Ishikawa (cell line): ENCODE data around the gene KRT33A.

Experiments
- CEBPB ChIP-seq: IDR thresholded peaks from 2 replicates; pipeline ENCODE4 v1.6.1; 2012
- CREB1 ChIP-seq: IDR thresholded peaks from 2 replicates; pipeline ENCODE4 v1.6.1; 2012; ENCODE audit warnings: low read depth
- EGR1 ChIP-seq: IDR thresholded peaks from 2 replicates; pipeline ENCODE4 v1.6.1; 2012
- EP300 ChIP-seq: IDR thresholded peaks from 2 replicates; pipeline ENCODE4 v1.6.1; 2012; ENCODE audit warnings: borderline replicate concordance
- FOXM1 ChIP-seq: IDR thresholded peaks from 2 replicates; pipeline ENCODE4 v1.6.1; 2012; ENCODE audit warnings: low read depth, borderline replicate concordance
- MAX ChIP-seq: IDR thresholded peaks from 2 replicates; pipeline ENCODE4 v1.6.1; 2012
- NFIC ChIP-seq: IDR thresholded peaks from 2 replicates; pipeline ENCODE4 v1.6.1; 2012
- RAD21 ChIP-seq: IDR thresholded peaks from 2 replicates; pipeline ENCODE4 v1.6.1; 2012; ENCODE audit warnings: low read depth
- TAF1 ChIP-seq: IDR thresholded peaks from 2 replicates; pipeline ENCODE4 v1.6.1; 2012; ENCODE audit warnings: low read depth, mild to moderate bottlenecking
- TCF12 ChIP-seq: IDR thresholded peaks from 2 replicates; pipeline ENCODE4 v1.6.1; 2012; ENCODE audit warnings: low read depth
- TEAD4 ChIP-seq: IDR thresholded peaks from 2 replicates; pipeline ENCODE4 v1.6.1; 2012
- YY1 ChIP-seq: IDR thresholded peaks from 2 replicates; pipeline ENCODE4 v1.6.1; 2012; ENCODE audit warnings: low read depth
- ZBTB7A ChIP-seq: IDR thresholded peaks from 2 replicates; pipeline ENCODE4 v1.6.1; 2012; ENCODE audit warnings: low read depth
- TF ChIP-seq, protein P1 (sequence below): IDR thresholded peaks from 2 replicates; pipeline ENCODE4 v1.6.1; 2012
- TF ChIP-seq, protein P2 (sequence below): IDR thresholded peaks from 2 replicates; pipeline ENCODE4 v1.6.1; 2012; ENCODE audit warnings: low read depth, mild to moderate bottlenecking

Gene KRT33A

DNA sequence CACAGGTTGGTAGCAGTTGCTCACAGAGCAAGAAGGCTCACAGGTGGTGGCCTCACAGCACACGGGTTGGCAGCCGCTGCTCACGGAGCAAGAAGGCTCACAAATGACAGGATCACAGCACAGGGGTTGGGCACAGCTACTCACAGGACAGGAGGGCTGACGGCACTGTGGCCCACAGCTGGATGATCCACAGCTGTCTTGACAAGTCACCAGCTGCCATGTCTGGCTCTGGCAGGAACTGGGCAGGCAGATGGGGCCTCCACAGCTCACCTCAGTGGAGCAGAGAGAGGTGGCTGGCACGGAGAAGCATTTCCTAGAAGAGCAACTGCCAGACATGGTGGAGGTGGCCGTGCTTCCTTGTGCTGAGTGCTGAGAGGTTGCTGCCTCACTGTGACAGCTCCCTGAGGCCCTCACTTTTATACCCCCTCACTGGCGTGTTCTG, 41.7 kb downstream of the KRT33A start, which contains the start of gene KRTAP16-1:
TSS of gene KRTAP16-1 (minus strand) at position 392 of the 442 bp plus-strand sequence. CDS start at position 336, 56 bp downstream.
- no peak for TF ChIP-seq TEAD4
- TF ChIP-seq MAX = no peak
- TF ChIP-seq EGR1 = no peak
- TF ChIP-seq TCF12 = no peak
- no peak for TF ChIP-seq TAF1
- TF ChIP-seq, protein P1, sequence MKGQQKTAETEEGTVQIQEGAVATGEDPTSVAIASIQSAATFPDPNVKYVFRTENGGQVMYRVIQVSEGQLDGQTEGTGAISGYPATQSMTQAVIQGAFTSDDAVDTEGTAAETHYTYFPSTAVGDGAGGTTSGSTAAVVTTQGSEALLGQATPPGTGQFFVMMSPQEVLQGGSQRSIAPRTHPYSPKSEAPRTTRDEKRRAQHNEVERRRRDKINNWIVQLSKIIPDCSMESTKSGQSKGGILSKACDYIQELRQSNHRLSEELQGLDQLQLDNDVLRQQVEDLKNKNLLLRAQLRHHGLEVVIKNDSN = no peak
- TF ChIP-seq YY1 = no peak
- no peak for TF ChIP-seq NFIC
- no peak for TF ChIP-seq RAD21
- TF ChIP-seq, protein P2, sequence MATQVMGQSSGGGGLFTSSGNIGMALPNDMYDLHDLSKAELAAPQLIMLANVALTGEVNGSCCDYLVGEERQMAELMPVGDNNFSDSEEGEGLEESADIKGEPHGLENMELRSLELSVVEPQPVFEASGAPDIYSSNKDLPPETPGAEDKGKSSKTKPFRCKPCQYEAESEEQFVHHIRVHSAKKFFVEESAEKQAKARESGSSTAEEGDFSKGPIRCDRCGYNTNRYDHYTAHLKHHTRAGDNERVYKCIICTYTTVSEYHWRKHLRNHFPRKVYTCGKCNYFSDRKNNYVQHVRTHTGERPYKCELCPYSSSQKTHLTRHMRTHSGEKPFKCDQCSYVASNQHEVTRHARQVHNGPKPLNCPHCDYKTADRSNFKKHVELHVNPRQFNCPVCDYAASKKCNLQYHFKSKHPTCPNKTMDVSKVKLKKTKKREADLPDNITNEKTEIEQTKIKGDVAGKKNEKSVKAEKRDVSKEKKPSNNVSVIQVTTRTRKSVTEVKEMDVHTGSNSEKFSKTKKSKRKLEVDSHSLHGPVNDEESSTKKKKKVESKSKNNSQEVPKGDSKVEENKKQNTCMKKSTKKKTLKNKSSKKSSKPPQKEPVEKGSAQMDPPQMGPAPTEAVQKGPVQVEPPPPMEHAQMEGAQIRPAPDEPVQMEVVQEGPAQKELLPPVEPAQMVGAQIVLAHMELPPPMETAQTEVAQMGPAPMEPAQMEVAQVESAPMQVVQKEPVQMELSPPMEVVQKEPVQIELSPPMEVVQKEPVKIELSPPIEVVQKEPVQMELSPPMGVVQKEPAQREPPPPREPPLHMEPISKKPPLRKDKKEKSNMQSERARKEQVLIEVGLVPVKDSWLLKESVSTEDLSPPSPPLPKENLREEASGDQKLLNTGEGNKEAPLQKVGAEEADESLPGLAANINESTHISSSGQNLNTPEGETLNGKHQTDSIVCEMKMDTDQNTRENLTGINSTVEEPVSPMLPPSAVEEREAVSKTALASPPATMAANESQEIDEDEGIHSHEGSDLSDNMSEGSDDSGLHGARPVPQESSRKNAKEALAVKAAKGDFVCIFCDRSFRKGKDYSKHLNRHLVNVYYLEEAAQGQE = no peak
- no peak for TF ChIP-seq EP300
- TF ChIP-seq FOXM1 = no peak
- TF ChIP-seq CREB1 = no peak
- TF ChIP-seq CEBPB = no peak

GRCh38 chr17:41308251-41308917, 42.2 kb downstream of the KRT33A start:
- TF ChIP-seq RAD21 (no peak), MAX (no peak), EP300 (no peak), CREB1 (no peak), NFIC (no peak), CEBPB (no peak), ZBTB7A (no peak), EGR1 (no peak), TEAD4 (no peak), TAF1 (no peak), TCF12 (no peak), YY1 (no peak)
- TF ChIP-seq, protein P2 = no peak
- TF ChIP-seq, protein P1 = no peak

- TF ChIP-seq, protein P2 = no peak
- TF ChIP-seq, protein P1 = no peak
- TF ChIP-seq ZBTB7A = no peak
- TF ChIP-seq EGR1 = no peak
- no peak for TF ChIP-seq RAD21
- no peak for TF ChIP-seq EP300
- no peak for TF ChIP-seq FOXM1
- no peak for TF ChIP-seq YY1
- no peak for TF ChIP-seq TCF12
- TF ChIP-seq NFIC = no peak
- no peak for TF ChIP-seq CEBPB
- no peak for TF ChIP-seq CREB1
These were observed 43.0 kb downstream of the KRT33A start for GRCh38 chr17:41307647-41308046.

DNA sequence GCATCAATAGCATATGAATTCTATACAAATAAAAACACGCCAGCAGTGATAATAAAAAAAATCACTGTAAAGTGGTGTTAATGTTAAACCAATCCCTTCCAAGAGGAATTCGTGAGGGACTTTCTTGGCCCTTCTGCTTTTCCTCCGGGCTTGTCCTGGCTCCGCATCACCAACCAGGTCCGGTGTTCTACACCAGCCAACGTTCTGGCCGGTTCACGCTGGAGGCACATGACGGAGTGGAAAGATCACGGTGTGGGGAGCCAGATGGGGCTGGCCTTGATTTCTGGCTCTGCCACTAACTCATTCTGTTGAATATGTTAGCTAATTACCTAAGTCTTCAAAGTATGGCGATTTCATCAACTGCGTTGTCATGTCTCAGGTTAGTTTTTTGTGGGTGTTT, 46.5 kb downstream of the KRT33A start:
- TF ChIP-seq CREB1 (no peak), TEAD4 (no peak), FOXM1 (no peak), CEBPB (no peak), EGR1 (no peak), RAD21 (no peak), TAF1 (no peak), ZBTB7A (no peak), MAX (no peak), YY1 (no peak), TCF12 (no peak), EP300 (no peak), NFIC (no peak)
- TF ChIP-seq, protein P2 = no peak
- TF ChIP-seq, protein P1 = no peak
